HG02763 (cell line): Measurements from ENCODE around the gene PPP2R5C.
"Not testable (repeated sequence)": the region's sequence is repeated elsewhere in the genome, so short reads cannot be mapped to it uniquely, and the experiment has no call there.

Experiments used
- ATAC-seq: cut with Tn5 transposase; IDR thresholded peaks from one replicate; pipeline ENCODE4 v1.9.1; 2021; ENCODE audit warnings: mild to moderate bottlenecking, moderate library complexity; ENCODE audit not compliant: unreplicated experiment

Gene PPP2R5C

DNA sequence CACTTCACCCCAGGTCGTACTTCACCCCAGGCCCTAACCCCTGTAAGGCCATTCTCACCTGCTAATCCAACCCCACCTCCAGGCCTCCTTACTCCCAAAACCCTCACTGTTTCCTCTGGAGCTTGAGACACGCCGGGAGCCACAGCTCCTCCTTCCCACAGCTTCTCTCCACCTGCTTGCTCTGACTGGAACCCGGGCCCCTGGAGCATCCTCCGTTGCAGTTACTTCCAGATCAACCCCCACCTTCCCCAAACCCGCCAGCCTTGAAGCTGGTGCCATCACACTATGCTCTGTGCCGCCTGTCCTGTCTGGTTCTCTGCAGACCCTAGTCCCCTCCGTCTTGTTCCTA lies 34.6 kb upstream of the PPP2R5C start:
- ATAC-seq, result no peak

DNA sequence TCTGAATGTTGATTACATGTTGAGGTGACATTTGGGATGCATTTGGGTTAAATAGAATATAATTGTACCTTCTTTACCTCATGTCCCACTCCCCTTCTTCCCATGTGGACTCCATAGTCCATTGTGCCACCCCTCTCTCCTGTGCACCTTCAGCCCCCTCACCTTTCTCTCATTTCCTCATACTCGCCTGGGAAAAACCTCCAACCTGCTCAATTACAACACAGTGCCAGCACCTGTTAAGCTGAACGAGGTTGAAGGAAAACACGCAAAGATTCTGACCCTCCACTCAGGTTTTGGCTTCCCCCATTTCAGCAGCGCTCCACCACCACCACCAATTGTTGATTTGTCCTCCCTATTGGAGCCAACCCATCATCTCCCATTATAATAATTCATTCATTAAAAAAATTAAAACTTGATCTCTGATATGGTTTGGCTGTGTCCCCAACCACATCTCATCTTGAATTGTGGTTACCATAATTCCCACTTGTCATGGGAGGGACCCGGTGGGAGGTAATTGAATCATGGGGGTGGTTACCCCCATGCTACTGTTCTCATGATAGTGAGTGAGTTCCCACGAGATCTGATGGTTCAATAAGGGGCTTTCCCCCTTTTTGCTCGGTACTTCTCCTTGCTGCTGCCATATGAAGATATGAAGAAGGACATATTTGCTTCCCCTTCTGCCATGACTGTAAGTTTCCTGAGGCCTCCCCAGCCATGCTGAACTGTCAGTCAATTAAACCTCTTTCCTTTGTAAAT lies 33.7 kb upstream of the PPP2R5C start:
- ATAC-seq, result no peak

DNA sequence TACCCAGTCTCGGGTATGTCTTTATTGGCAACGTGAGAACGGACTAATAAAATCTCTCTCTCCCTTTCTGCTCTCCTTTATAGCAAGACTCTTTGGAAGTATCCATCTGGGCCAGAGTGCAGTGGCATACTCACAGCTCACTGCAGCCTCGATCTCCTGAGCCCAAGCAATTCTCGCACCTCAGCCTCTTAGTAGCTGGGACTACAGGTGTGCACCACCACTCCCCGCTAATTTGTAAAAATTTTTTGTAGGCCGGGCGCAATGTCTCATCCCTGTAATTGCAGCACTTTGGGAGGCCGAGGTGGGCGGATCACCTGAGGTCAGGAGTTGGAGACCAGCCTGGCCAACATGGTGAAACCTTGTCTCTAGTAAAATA lies 33.2 kb upstream of the PPP2R5C start:
- no peak for ATAC-seq

DNA sequence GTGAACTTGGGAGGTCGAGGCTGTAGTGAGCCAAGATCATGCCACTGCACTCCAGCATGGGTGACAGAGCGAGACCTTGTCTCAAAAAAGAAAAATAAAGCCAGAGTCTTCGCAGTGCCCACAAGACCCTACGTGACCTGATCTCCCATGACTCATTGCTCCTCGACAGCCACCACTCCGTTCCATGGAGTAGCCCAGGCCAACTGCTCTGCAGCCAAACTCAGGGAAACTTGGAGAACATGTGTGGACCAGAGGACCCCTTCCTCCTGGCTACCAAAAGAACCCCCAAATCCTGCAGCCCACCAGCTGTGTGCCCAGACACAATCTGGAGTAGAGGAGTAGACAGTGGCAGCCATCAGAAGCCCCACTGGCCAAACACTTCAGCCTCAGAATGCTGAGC lies 32.1 kb upstream of the PPP2R5C start:
- no peak for ATAC-seq

DNA sequence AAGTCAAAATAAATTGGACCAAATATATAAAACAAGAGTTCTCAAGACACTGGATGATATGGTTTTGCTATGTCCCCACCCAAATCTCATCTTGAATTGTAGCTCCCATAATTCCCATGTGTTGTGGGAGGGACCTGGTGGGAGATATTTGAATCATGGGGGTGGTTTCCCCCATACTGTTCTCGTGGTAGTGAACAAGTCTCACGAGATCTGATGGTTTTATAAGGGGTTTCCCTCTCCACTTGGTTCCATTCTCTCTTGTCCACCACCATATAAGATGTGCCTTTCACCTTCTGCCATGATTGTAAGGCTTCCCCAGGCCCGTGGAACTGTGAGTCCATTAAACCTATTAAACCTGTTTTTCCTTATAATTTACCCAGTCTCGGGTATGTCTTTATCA lies 31.4 kb upstream of the PPP2R5C start:
- ATAC-seq, result not testable (repeated sequence)

DNA sequence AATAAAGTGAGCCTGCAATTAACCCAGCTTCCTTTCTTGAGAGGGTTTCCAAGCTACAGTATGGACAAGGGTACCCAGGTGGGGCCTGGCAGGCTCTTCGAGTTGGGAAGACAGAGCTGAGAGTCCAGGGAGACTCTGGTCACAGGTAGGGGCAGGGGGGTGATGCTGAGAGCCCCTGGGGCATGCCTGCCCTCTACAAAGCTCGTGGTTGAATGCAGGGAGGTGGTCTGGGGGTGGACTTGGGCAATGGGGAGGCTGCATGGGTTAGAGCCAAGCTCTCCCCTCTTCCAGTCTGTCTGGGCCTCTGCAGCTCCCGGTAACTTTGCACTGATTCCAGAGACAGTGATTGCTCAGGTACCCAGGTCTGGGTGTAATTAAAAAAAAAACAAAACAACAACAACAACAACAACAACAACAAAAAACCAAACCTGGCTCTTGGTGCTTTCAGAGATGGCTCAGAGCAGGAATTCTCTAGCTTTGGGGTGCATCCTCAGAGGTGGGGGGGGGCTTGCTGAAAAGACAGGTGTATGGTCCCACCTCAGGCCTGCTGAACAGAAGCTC lies 30.8 kb upstream of the PPP2R5C start:
- ATAC-seq, result no peak

DNA sequence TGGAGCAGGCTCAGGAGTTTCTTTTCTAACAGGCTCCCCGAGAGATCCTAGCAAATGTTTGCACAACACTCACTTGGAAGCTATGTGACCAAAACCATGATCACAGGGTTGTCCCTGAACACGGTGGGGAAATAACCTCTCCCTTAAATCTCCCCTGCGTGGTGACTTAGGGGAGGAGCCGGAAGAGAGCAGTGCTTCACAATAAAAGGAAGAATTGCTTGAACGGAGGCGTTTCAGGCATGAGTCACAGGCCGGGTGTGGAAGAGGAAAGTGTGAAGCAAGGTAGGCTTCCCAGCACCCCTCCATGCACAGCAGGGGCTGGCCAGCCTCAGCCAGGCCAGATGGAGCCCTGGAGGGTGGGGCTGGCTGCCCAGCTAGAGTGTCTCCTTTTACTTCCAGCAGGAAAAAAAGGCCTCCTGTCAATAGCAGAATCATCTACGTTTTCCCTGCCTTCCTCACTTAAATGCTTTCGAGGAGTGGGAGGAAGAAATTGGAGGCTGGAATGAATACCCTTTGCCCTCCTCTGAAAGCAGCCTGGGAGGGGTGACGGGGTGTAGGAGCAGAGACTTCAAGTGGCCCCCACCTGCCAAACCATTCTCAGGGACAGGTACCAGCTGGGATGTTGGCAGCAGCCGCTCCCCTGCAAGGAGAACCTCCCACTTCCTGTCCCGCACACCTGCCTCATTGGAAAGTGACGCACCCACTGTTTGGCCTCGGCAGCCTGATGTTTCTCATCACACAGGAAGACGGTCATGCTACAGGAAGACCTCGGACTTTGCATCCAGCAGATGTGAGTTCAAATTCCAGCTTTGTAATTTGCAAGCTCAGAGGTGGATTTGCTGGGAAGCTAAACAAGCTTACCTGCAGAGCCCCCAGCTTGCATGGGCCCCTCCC lies 30.1 kb upstream of the PPP2R5C start:
- peak; percentile 80 for ATAC-seq

DNA sequence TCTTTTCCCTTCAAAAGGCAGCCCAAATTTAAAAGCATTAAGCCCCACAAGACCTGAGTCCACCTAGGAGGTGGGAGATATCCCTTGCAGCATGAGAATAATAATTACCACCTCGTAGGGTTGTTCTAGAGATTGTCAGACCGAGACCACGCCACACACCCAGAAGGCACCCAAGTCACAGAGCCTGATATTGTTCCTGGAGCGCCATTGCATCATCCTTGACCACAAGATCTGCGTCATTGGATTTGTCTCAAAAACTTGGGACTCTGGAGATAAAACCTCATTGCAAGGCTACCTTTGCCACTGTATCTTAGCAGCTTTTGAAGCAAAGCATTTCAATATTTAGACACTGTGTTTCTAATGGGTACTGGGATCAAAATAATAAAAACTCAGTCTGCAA lies 29.4 kb upstream of the PPP2R5C start:
- no peak for ATAC-seq

DNA sequence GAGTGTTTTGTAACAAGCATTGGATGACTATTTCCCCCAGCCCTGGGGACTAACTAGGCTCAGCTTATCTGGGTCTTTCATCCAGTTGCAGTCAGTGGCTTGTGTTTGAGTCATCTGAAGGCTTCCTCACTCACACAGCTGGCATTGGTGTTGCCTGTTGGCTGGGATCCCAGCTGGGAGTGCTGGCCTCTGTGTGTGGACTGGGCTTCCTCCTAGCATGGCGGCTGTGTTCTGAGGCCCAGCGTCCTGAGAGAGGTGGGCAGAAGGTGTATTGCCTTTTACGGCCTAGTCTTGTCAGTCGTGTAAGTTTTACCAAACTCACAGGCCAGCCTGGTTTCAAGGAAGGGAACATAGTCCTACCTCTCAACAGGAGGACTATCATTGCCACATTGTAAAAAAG lies 28.3 kb upstream of the PPP2R5C start:
- ATAC-seq, result no peak

DNA sequence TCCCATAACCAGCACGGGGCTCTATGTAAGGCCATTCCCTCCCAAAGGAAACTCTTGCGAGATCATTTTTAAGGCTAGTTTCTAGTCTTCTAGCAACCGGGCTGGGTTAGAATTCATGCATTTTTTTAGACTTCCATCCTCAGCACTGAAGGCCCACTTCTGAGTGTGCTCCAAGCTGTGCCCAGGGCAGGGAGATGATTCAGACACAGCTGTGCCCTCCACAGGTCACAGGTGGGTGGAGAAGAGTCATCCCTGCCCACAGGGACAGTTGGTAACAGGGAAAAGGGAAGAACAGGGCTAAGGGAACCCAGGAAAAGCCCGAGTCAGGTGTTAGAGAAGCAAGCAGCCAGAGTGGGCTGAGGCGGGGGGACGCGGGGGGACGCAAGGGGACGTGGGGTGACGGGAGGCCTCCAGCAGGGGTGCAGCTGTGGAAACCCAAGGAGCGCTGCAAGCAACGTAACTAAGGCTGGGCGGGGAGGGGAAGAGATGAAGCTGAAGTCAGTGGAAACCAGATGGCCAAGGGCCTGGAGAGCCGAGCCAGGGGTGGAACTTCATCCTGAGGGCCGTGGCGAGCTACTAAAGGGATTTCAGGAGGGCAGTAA lies 27.2 kb upstream of the PPP2R5C start:
- no peak for ATAC-seq

DNA sequence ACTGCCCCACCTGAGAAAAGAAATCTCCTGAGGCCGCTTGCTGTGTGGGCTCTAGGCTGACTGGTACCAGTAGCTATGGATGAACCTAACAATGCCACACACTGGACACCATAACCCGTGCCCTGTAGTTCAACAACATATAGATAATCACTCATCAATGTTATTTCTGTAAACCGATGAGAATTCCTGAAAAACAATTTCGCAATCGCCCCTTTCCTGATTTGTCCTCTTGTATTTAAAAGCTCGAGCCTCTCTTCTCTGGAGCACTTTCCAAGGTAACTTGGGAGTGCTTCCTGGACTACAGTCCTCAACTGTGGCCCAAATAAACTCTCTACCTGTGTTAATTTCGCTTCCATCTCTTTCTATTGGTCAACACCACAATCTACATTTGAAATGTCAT lies 26.1 kb upstream of the PPP2R5C start:
- no peak for ATAC-seq

DNA sequence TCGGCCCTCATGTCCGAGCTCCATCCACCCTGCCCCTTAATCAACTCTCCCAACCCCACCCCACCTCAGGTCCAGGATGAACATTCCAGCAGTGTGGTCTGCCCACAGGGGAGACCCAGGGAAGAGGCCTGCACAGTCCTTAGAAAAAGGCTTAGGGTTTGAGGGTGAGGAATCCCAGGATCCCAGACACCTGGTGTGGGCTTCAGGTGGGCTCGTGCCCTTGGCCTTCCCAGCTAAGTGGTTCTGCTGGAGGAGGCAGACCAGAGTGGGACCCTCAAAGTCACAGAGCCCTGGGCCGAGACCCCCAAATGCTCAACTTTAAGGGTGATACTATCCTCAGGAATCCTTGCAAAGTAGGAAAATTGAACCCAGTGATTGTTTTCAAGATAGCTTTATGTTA lies 25.4 kb upstream of the PPP2R5C start:
- ATAC-seq, result no peak

DNA sequence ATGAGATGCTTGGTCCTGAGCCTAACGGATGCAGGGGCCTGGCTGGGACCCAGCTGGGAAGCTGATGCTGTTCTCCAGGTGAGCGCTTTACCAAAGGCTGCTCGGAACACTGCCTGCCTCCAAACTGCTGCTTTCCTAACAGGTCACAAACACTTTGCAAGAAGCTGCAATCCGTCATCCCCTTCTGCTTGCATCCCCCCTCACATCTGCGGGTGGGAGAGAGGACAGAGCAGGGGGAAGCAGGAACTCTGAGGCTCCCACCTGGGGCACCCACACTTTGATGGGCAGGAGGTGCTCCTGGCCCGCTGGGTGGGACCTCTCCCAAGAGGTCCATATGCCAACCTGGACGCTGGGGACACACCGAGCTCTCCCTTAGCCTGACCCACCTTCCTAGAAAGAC lies 24.9 kb upstream of the PPP2R5C start:
- ATAC-seq, result no peak

DNA sequence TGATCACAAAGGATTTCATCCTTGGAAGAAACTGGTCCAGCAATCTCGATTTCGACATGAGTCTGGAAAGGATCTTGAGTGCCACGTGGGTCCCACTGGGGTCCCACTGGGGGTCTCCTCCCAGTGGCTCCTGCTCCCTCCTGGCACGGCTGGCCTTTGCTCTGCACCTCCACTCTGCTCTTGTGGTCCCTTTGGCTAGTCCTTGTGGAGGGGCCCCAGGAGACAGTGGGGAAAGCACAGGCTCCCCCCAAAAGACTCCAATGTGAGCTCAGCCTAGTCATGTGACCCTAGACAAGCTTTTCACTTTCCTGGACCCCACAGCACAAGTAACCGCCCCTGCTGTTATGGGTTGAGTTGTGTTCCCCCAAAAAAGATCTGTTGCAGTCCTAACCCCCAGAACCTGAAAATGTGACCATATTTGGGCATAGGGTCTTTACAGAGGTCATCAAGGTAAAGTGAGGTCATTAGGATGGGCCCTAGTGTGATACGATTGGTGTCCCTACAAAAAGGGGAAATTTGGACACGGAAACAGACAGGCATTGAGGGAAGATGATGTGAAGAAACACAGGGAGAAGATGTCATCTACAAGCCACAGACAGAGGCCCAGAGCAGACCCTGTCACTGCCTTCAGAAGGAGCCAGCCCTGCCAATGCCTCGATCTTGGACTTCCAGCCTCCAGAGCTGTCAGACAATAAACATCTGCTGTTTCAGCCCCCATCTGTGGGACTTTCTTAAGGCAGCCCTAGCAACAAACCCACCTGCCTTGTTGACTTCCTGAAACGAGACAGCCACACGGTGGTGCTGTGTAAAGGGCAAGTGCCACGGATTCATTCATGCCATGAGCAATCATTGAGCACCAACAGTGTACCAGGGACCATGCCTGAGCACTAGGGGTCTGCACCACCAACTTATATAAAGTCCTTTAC lies 23.8 kb upstream of the PPP2R5C start:
- ATAC-seq, result no peak

DNA sequence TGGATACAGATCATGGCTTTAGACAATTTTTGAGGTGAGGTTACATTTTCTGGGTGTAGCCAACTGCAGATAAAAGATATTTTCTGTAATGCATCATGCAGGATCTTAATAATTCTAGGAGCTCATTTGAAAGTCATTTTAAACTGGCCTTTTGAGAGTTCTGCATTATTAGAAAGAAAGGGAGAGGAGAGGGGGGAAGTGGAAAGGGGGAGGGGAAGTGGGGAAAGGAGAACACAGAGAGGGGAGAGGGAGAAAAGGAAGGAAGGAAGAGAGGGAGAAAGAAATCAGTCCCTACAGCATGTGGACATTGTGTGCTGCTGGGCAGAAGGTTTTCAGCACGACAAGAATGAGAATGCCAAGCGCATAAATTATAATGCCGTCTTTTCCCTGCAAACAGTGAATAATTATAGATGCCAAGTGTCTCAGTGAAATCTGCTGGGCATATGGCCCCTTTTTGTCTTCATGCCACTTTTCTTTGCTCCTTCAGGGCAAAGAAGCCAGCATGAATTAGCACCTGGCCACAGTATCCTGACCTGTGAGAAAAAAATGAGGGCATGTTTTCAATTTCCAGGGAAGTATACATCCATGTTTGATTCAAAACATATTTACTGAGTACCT lies 22.7 kb upstream of the PPP2R5C start:
- ATAC-seq, result no peak

DNA sequence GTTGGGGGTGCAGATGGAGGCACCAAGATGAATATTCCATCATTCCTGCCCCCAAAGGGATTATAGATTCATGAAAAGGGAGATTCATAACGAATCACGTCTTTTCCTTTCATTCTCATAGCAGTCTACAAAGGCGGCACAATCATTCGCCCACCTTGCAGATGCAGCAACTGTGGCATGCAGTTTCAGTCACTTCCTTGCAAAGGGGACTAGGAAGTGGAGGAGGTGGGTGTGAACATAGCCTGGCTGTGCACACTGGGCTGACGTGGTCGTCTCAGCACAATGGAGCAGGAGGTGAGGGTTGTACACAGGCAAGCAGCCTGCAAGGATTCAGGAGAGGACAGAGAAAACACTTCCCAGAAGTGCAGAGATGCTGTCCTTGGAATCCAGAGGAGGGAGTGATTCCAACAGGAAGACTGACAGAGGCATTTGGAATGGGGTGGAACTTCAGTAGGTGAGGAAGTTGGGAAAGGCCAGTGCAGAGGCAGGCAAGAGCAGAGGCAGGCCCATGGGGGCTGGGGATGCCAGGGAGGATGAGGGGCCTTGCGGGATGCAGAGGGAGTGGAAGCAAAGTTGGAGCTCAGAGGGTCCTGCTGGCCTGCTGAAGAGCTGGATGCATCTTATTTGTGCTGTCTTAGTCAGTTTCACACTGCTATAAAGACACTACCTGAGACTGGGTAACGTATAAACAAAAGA lies 21.9 kb upstream of the PPP2R5C start:
- ATAC-seq, result no peak

DNA sequence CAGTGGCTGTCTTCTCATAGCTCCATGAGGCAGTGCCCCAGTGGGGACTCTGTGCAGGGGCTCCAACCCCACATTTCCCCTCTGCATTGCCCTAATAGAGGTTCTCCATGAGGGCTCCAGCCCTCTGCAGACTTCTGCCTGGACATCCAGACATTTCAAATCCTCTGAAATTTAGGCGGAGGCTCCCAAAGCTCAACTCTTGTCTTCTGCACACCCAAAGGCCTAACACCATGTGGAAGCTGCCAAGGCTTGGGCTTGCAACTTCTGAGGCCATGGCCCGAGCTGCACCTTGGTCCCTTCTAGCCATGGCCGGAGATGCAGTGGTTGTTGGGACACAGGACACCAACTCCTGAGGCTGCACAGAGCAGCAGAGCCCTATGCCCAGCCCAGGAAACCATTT lies 20.5 kb upstream of the PPP2R5C start:
- ATAC-seq, result no peak

DNA sequence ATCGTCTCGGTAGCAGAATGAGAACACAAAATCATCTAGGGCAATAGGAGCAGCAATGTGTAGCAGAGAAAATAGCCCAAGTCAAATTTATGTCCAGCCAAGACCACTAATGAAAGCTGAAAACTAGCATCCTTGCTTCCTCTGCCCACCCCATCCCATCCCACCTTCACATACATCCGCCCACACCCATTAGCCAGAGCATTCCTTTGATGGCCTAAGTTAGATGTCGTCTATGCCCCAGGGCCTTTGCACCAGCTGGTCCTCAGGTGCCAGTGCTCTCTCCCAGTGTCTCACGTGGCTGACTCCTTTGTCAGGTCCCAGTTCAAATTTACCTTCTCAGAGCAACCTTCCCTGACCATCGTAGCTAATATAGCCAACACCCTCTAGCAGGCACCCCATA lies 17.8 kb upstream of the PPP2R5C start:
- no peak for ATAC-seq

DNA sequence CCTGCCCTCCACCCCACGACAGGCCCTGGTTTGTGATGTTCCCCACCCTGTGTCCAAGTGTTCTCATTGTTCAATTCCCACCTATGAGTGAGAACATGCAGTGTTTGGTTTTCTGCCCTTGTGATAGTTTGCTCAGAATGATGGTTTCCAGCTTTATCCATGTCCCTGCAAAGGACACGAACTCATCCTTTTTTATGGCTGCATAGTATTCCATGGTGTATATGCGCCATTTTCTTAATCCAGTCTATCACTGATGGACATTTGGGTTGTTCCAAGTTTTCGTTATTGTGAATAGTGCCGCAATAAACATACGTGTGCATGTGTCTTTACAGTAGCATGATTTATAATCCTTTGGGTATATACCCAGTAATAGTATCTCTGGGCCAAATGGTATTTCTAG lies 17.1 kb upstream of the PPP2R5C start:
- ATAC-seq, result not testable (repeated sequence)

DNA sequence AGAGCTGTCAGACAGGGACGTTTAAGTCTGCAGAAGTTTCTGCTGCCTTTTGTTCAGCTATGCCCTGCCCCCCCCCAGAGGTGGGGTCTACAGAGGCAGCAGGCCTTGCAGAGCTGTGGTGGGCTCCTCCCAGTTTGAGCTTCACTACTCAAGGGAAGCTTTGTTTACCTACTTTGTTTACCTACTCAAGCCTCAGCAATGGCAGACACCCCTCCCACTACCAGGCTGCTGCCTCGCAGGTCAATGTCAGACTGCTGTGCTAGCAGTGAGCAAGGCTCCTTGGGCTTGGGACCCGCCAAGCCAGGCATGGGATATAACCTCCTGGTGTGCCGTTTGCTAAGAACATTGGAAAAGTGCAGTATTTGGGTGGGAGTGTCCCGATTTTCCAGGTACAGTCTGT lies 11.8 kb upstream of the PPP2R5C start:
- not testable (repeated sequence) for ATAC-seq
